T-helper 2 cell treated with Interferon-gamma antibody and Interleukin-4, amounts not matched to agents 5 μg/mL and 100 μg/mL, for 36 hours (primary cell): ENCODE measurements around the gene CARS1.

Experiments used
- DNase-seq: peaks from one replicate; pipeline ENCODE4 v3.0.0; 2021; ENCODE audit warnings: low spot score
- H3K27ac Mint-ChIP-seq: one replicate; pipeline ENCODE4 v1.8.0; 2021; ENCODE audit warnings: mild to moderate bottlenecking, mixed read lengths
- H3K27me3 Mint-ChIP-seq: one replicate; pipeline ENCODE4 v1.8.0; 2021; ENCODE audit warnings: low read depth, mixed read lengths
- H3K36me3 Mint-ChIP-seq: one replicate; pipeline ENCODE4 v1.8.0; 2021; ENCODE audit warnings: low read depth, mixed read lengths
- H3K4me1 Mint-ChIP-seq: one replicate; pipeline ENCODE4 v1.8.0; 2021; ENCODE audit warnings: low read depth, mixed read lengths
- H3K4me3 Mint-ChIP-seq: one replicate; pipeline ENCODE4 v1.8.0; 2022; ENCODE audit warnings: mild to moderate bottlenecking, moderate library complexity, mixed read lengths
- H3K9me3 Mint-ChIP-seq: one replicate; pipeline ENCODE4 v1.8.0; 2021; ENCODE audit warnings: mixed read lengths

The CARS1 gene

GRCh38 chr11:3093281-3094191, 36.3 kb upstream of the CARS1 start:
- Mint-ChIP-seq H3K9me3 (no peaks in the 10 kb centered on the region), H3K27ac (no peak overlapping the region), H3K36me3 (no peaks in the 10 kb centered on the region), H3K4me1 (no peaks in the 10 kb centered on the region), H3K27me3 (peaks cover 5% of the 10 kb centered on the region), H3K4me3 (no peak overlapping the region)
- no peak for DNase-seq

GRCh38 chr11:3092603-3093141, 35.4 kb upstream of the CARS1 start:
- no peaks in the 10 kb centered on the region for H3K36me3 Mint-ChIP-seq
- no peak overlapping the region for H3K27ac Mint-ChIP-seq
- peaks cover 5% of the 10 kb centered on the region for H3K27me3 Mint-ChIP-seq
- no peaks in the 10 kb centered on the region for H3K9me3 Mint-ChIP-seq
- H3K4me1 Mint-ChIP-seq, result no peaks in the 10 kb centered on the region
- no peak for DNase-seq
- H3K4me3 Mint-ChIP-seq, result no peak overlapping the region

- peaks cover 5% of the 10 kb centered on the region for H3K27me3 Mint-ChIP-seq
- no peaks in the 10 kb centered on the region for H3K36me3 Mint-ChIP-seq
- DNase-seq, result peak; percentile 63
- no peaks in the 10 kb centered on the region for H3K4me1 Mint-ChIP-seq
- no peak overlapping the region for H3K27ac Mint-ChIP-seq
- H3K4me3 Mint-ChIP-seq, result no peak overlapping the region
- H3K9me3 Mint-ChIP-seq, result no peaks in the 10 kb centered on the region
Observed at GRCh38 chr11:3091846-3092602, 34.8 kb upstream of the CARS1 start.

GRCh38 chr11:3091081-3091845, 34.0 kb upstream of the CARS1 start:
- Mint-ChIP-seq H3K4me1 (no peaks in the 10 kb centered on the region), H3K27me3 (no peaks in the 10 kb centered on the region), H3K9me3 (no peaks in the 10 kb centered on the region), H3K27ac (no peak overlapping the region), H3K4me3 (no peak overlapping the region), H3K36me3 (no peaks in the 10 kb centered on the region)
- DNase-seq, result no peak

GRCh38 chr11:3090096-3090901, 33.1 kb upstream of the CARS1 start:
- Mint-ChIP-seq H3K36me3 (no peaks in the 10 kb centered on the region), H3K27me3 (no peaks in the 10 kb centered on the region), H3K9me3 (no peaks in the 10 kb centered on the region), H3K4me1 (no peaks in the 10 kb centered on the region), H3K27ac (no peak overlapping the region), H3K4me3 (no peak overlapping the region)
- DNase-seq, result no peak

- no peaks in the 10 kb centered on the region for H3K36me3 Mint-ChIP-seq
- H3K27ac Mint-ChIP-seq, result no peak overlapping the region
- H3K4me1 Mint-ChIP-seq, result no peaks in the 10 kb centered on the region
- DNase-seq, result no peak
- H3K4me3 Mint-ChIP-seq, result no peak overlapping the region
- no peaks in the 10 kb centered on the region for H3K27me3 Mint-ChIP-seq
- no peaks in the 10 kb centered on the region for H3K9me3 Mint-ChIP-seq
Observed at GRCh38 chr11:3089236-3090061, 32.2 kb upstream of the CARS1 start.

- no peak for DNase-seq
- Mint-ChIP-seq H3K36me3 (no peaks in the 10 kb centered on the region), H3K27me3 (no peaks in the 10 kb centered on the region), H3K4me3 (no peak overlapping the region), H3K9me3 (no peaks in the 10 kb centered on the region), H3K27ac (no peak overlapping the region), H3K4me1 (no peaks in the 10 kb centered on the region)
Observed at GRCh38 chr11:3088806-3089205, 31.6 kb upstream of the CARS1 start.

GRCh38 chr11:3087821-3088800, 30.9 kb upstream of the CARS1 start:
- H3K4me1 Mint-ChIP-seq, result no peaks in the 10 kb centered on the region
- no peaks in the 10 kb centered on the region for H3K27me3 Mint-ChIP-seq
- DNase-seq, result no peak
- H3K9me3 Mint-ChIP-seq, result no peaks in the 10 kb centered on the region
- no peaks in the 10 kb centered on the region for H3K36me3 Mint-ChIP-seq
- H3K4me3 Mint-ChIP-seq, result no peak overlapping the region
- H3K27ac Mint-ChIP-seq, result no peak overlapping the region

GRCh38 chr11:3087373-3087772, 30.1 kb upstream of the CARS1 start:
- Mint-ChIP-seq H3K27ac (no peak overlapping the region), H3K4me1 (no peaks in the 10 kb centered on the region), H3K27me3 (no peaks in the 10 kb centered on the region), H3K4me3 (no peak overlapping the region), H3K9me3 (no peaks in the 10 kb centered on the region), H3K36me3 (no peaks in the 10 kb centered on the region)
- no peak for DNase-seq

GRCh38 chr11:3086671-3087150, 29.5 kb upstream of the CARS1 start:
- Mint-ChIP-seq H3K4me3 (no peak overlapping the region), H3K27ac (no peak overlapping the region), H3K36me3 (no peaks in the 10 kb centered on the region), H3K4me1 (no peaks in the 10 kb centered on the region), H3K27me3 (no peaks in the 10 kb centered on the region), H3K9me3 (no peaks in the 10 kb centered on the region)
- DNase-seq, result no peak

GRCh38 chr11:3086114-3086513, 28.9 kb upstream of the CARS1 start:
- H3K27ac Mint-ChIP-seq, result no peak overlapping the region
- no peak overlapping the region for H3K4me3 Mint-ChIP-seq
- H3K27me3 Mint-ChIP-seq, result no peaks in the 10 kb centered on the region
- H3K9me3 Mint-ChIP-seq, result no peaks in the 10 kb centered on the region
- no peaks in the 10 kb centered on the region for H3K4me1 Mint-ChIP-seq
- H3K36me3 Mint-ChIP-seq, result no peaks in the 10 kb centered on the region
- no peak for DNase-seq
